Mesenchymal stem cell (in vitro differentiated cells and primary cell): Measurements from ENCODE around the gene DBX1. TPM values are rescaled to one million over a fixed set of nuclear protein-coding genes. Genes with fewer than 3 reads are reported as not detected.

Experiments used
- DNase-seq: peaks from one replicate; pipeline ENCODE4 v3.0.0-alpha.2; 2013
- H2AFZ ChIP-seq: one replicate; pipeline ENCODE4 v1.6.1; 2013; ENCODE audit warnings: low read depth, mild to moderate bottlenecking, control low read depth, inconsistent platforms, low read length, moderate library complexity
- H2AK5ac ChIP-seq: 2 replicates; pipeline ENCODE4 v1.6.1; 2013; ENCODE audit warnings: low read length, moderate library complexity, mild to moderate bottlenecking, inconsistent platforms; ENCODE audit not compliant: severe bottlenecking
- H2BK120ac ChIP-seq: one replicate; pipeline ENCODE4 v1.6.1; 2013; ENCODE audit warnings: low read depth, mild to moderate bottlenecking, inconsistent platforms, low read length, moderate library complexity
- H2BK12ac ChIP-seq, 2 experiments: one replicate each; pipeline ENCODE4 v1.6.1; 2013; ENCODE audit warnings: inconsistent platforms in 2 of 2, low read length in 2 of 2, mild to moderate bottlenecking in 2 of 2, moderate library complexity in 2 of 2, control low read depth in 1 of 2
- H2BK15ac ChIP-seq: one replicate; pipeline ENCODE4 v1.6.1; 2013; ENCODE audit warnings: mild to moderate bottlenecking, low read depth, inconsistent platforms; ENCODE audit not compliant: poor library complexity, severe bottlenecking
- H2BK5ac ChIP-seq: 2 replicates; pipeline ENCODE4 v1.6.1; 2013; ENCODE audit warnings: low read depth, mild to moderate bottlenecking, low read length, control low read depth, inconsistent platforms; ENCODE audit not compliant: poor library complexity, severe bottlenecking
- H3K14ac ChIP-seq, 2 experiments: one replicate each; pipeline ENCODE4 v1.6.1; 2013; ENCODE audit warnings: inconsistent platforms in 2 of 2, low read length in 2 of 2, control low read depth in 1 of 2, mild to moderate bottlenecking in 1 of 2, moderate library complexity in 1 of 2
- H3K18ac ChIP-seq, 2 experiments: one replicate each; pipeline ENCODE4 v1.6.1; 2013; ENCODE audit warnings: inconsistent platforms in 2 of 2, low read length in 2 of 2, control low read depth in 1 of 2, low read depth in 1 of 2, mild to moderate bottlenecking in 1 of 2
- H3K23ac ChIP-seq, 2 experiments: one replicate each; pipeline ENCODE4 v1.6.1; 2013; ENCODE audit warnings: inconsistent platforms in 2 of 2, low read length in 2 of 2, mild to moderate bottlenecking in 2 of 2, moderate library complexity in 2 of 2, control low read depth in 1 of 2
- H3K27ac ChIP-seq: 2 replicates; pipeline ENCODE4 v1.5.1; 2013; ENCODE audit warnings: mild to moderate bottlenecking, moderate library complexity, low read length, control low read depth, inconsistent platforms; ENCODE audit not compliant: poor library complexity, severe bottlenecking
- H3K27me3 ChIP-seq, 2 experiments: 2 replicates each; pipeline versions ENCODE4 v1.6.1 to v1.7.0; 2013; ENCODE audit warnings: low read length in 2 of 2, mild to moderate bottlenecking in 2 of 2, moderate library complexity in 2 of 2, control low read depth in 1 of 2, inconsistent platforms in 1 of 2; ENCODE audit not compliant: control insufficient read depth in 1 of 2, insufficient read depth in 1 of 2
- H3K36me3 ChIP-seq, 2 experiments: 2 replicates each; pipeline versions ENCODE4 v1.6.1 to v1.7.0; 2013; ENCODE audit warnings: low read length in 2 of 2, control low read depth in 1 of 2, inconsistent platforms in 1 of 2, low read depth in 1 of 2, mild to moderate bottlenecking in 1 of 2; ENCODE audit not compliant: insufficient read depth in 2 of 2, control insufficient read depth in 1 of 2
- H3K4ac ChIP-seq, 2 experiments: one replicate each; pipeline ENCODE4 v1.6.1; 2013; ENCODE audit warnings: inconsistent platforms in 2 of 2, low read length in 2 of 2, mild to moderate bottlenecking in 2 of 2, moderate library complexity in 2 of 2, control low read depth in 1 of 2, low read depth in 1 of 2
- H3K4me1 ChIP-seq: 2 replicates; pipeline ENCODE4 v1.6.1; 2013; ENCODE audit warnings: low read depth, low read length, control low read depth; ENCODE audit not compliant: control insufficient read depth, insufficient read depth
- H3K4me2 ChIP-seq: 2 replicates; pipeline ENCODE4 v1.6.1; 2013; ENCODE audit warnings: low read length, mild to moderate bottlenecking, inconsistent platforms; ENCODE audit not compliant: poor library complexity, severe bottlenecking
- H3K4me3 ChIP-seq, 2 experiments: 2 replicates each; pipeline versions ENCODE4 v1.5.1 to v1.7.0; 2013; ENCODE audit warnings: low read length in 2 of 2, mild to moderate bottlenecking in 2 of 2, control low read depth in 1 of 2, low read depth in 1 of 2; ENCODE audit not compliant: insufficient read depth in 1 of 2
- H3K79me1 ChIP-seq: replicated peaks from 2 replicates; pipeline ENCODE4 v1.6.1; 2013; ENCODE audit warnings: mild to moderate bottlenecking, control low read depth, low read length, inconsistent platforms; ENCODE audit not compliant: poor library complexity, severe bottlenecking
- H3K9ac ChIP-seq: 2 replicates; pipeline ENCODE4 v1.7.0; 2013; ENCODE audit warnings: mild to moderate bottlenecking, low read length, moderate library complexity
- H3K9me3 ChIP-seq: 2 replicates; pipeline ENCODE4 v1.7.0; 2013; ENCODE audit warnings: mild to moderate bottlenecking, low read length; ENCODE audit not compliant: control insufficient read depth
- H4K8ac ChIP-seq: one replicate; pipeline ENCODE4 v1.6.1; 2013; ENCODE audit warnings: inconsistent platforms, mild to moderate bottlenecking, low read length, moderate library complexity
- H4K91ac ChIP-seq: one replicate; pipeline ENCODE4 v1.6.1; 2013; ENCODE audit warnings: mild to moderate bottlenecking, low read length, inconsistent platforms
- WGBS: methylation state at CpG from one replicate; pipeline ENCODE4 v1.1.7; 2013; ENCODE audit warnings: mixed read lengths; 5-methylcytosine and 5-hydroxymethylcytosine counted together
- polyA plus RNA-seq, 2 experiments: library from polyadenylated mRNA; stranded (reverse); fragments of 200-250 nt; gene quantifications; one replicate each; pipeline ENCODE4 v1.2.3, GENCODE V29; 2013

Gene DBX1
- not detected for polyA plus RNA-seq (2013, experiment 1 of 2)
- polyA plus RNA-seq (2013, experiment 2 of 2), result not detected

- no peaks in the 10 kb centered on the region for H3K79me1 ChIP-seq
- H2BK15ac ChIP-seq, result no peak within 1 kb of the TSS
- no peak within 1 kb of the TSS for H2BK5ac ChIP-seq
- peak; percentile 4 for DNase-seq
- WGBS, result 1% methylated on average over 28 of the region's 30 CpGs
- H2BK120ac ChIP-seq, result no peak within 1 kb of the TSS
- no peak within 1 kb of the TSS for H3K27ac ChIP-seq
- peaks cover 0 to 3% of the 10 kb centered on the region in 2 experiments for H3K36me3 ChIP-seq
- H3K18ac ChIP-seq, result no peak within 1 kb of the TSS
- peaks cover 7% of the 10 kb centered on the region for H3K9me3 ChIP-seq
- H3K23ac ChIP-seq, result no peak within 1 kb of the TSS
- H3K4me2 ChIP-seq, result no peak within 1 kb of the TSS
- no peak within 1 kb of the TSS for H3K9ac ChIP-seq
- H4K91ac ChIP-seq, result no peak within 1 kb of the TSS
- H3K27me3 ChIP-seq, result peaks cover 98 to 100% of the 10 kb centered on the region in 2 experiments
- no peak within 1 kb of the TSS for H2AFZ ChIP-seq
- H3K4ac ChIP-seq, result no peak within 1 kb of the TSS
- no peak within 1 kb of the TSS for H3K4me3 ChIP-seq
- H3K4me1 ChIP-seq, result peaks cover 21% of the 10 kb centered on the region
- H4K8ac ChIP-seq, result no peak within 1 kb of the TSS
- no peak within 1 kb of the TSS for H2BK12ac ChIP-seq
- H2AK5ac ChIP-seq, result no peak within 1 kb of the TSS
- no peak within 1 kb of the TSS for H3K14ac ChIP-seq
Measured at GRCh38 chr11:20160425-20161229, at the start of gene DBX1. TSS of gene DBX1 (minus strand) at chr11:20160475. CDS start at chr11:20160324, 151 bp downstream.

GRCh38 chr11:20208622-20209111 lies 48.4 kb upstream of the DBX1 start:
- Histone ChIP-seq H3K4ac (no peak overlapping the region), H3K9ac (no peak overlapping the region), H3K9me3 (peaks cover 3% of the 10 kb centered on the region), H2BK120ac (no peak overlapping the region), H3K36me3 (no peaks in the 10 kb centered on the region), H2BK5ac (no peak overlapping the region), H3K27ac (no peak overlapping the region), H2AFZ (no peak overlapping the region), H2BK15ac (no peak overlapping the region), H2BK12ac (no peak overlapping the region), H3K27me3 (peaks cover 47 to 67% of the 10 kb centered on the region in 2 experiments), H4K91ac (no peak overlapping the region), H4K8ac (no peak overlapping the region), H3K79me1 (no peaks in the 10 kb centered on the region), H3K14ac (no peak overlapping the region), H3K18ac (no peak overlapping the region), H2AK5ac (no peak overlapping the region), H3K4me1 (no peaks in the 10 kb centered on the region), H3K4me2 (no peak overlapping the region), H3K4me3 (no peak overlapping the region), H3K23ac (no peak overlapping the region)
- 12% methylated on average over 16 of the region's 16 CpGs for WGBS
- no peak for DNase-seq

- 4% methylated on average over 31 of the region's 33 CpGs for WGBS
- Histone ChIP-seq H3K18ac (no peak overlapping the region), H3K4ac (no peak overlapping the region), H3K4me1 (no peaks in the 10 kb centered on the region), H3K14ac (no peak overlapping the region), H3K9ac (no peak overlapping the region), H3K27ac (no peak overlapping the region), H3K9me3 (peaks cover 3% of the 10 kb centered on the region), H3K27me3 (peaks cover 47 to 67% of the 10 kb centered on the region in 2 experiments), H2BK15ac (no peak overlapping the region), H2BK120ac (no peak overlapping the region), H4K8ac (no peak overlapping the region), H3K4me3 (no peak overlapping the region), H3K79me1 (no peaks in the 10 kb centered on the region), H4K91ac (no peak overlapping the region), H3K23ac (no peak overlapping the region), H2AFZ (no peak overlapping the region), H2BK5ac (no peak overlapping the region), H3K36me3 (no peaks in the 10 kb centered on the region), H3K4me2 (no peak overlapping the region), H2AK5ac (no peak overlapping the region), H2BK12ac (no peak overlapping the region)
- DNase-seq, result no peak
Measured at GRCh38 chr11:20207781-20208621, 47.7 kb upstream of the DBX1 start.

- H3K4me3 ChIP-seq, result no peak overlapping the region
- H3K18ac ChIP-seq, result no peak overlapping the region
- H2BK12ac ChIP-seq, result no peak overlapping the region
- peaks cover 51 to 67% of the 10 kb centered on the region in 2 experiments for H3K27me3 ChIP-seq
- no peak overlapping the region for H2BK120ac ChIP-seq
- H2AK5ac ChIP-seq, result no peak overlapping the region
- H3K4me1 ChIP-seq, result no peaks in the 10 kb centered on the region
- H3K9me3 ChIP-seq, result peaks cover 3% of the 10 kb centered on the region
- no peak overlapping the region for H3K14ac ChIP-seq
- no peak overlapping the region for H2BK5ac ChIP-seq
- no peak overlapping the region for H2AFZ ChIP-seq
- no peak overlapping the region for H2BK15ac ChIP-seq
- no peak overlapping the region for H3K9ac ChIP-seq
- H3K4ac ChIP-seq, result no peak overlapping the region
- no peak overlapping the region for H3K23ac ChIP-seq
- no peaks in the 10 kb centered on the region for H3K79me1 ChIP-seq
- H3K36me3 ChIP-seq, result no peaks in the 10 kb centered on the region
- H3K4me2 ChIP-seq, result no peak overlapping the region
- no peak overlapping the region for H4K91ac ChIP-seq
- H4K8ac ChIP-seq, result no peak overlapping the region
- no peak for DNase-seq
- H3K27ac ChIP-seq, result no peak overlapping the region
Measured at GRCh38 chr11:20205807-20206206, 45.5 kb upstream of the DBX1 start.
